ENCODE measurements around the gene PEA15.

The PEA15 gene

DNA sequence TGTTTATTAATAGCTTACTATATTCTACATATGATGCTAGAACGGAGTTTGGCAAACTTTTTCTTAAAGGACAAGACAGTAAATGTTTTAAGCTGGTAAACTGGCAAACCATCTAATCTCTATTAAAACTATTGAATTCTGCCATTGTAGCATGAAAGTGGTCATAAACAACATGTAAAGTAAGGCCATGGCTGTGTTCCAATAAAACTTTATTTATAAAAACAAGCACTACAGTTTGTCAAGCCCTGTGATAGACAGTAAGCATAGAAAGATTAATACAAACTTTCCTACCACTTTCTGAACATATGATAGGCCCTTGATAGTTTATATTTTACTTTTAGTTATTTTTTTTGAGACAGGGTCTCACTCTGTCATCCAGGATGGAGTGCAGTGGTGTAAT lies 22.4 kb downstream of the PEA15 start:
- Histone ChIP-seq H2AK5ac (ENCODE audit: low read length, severe bottlenecking) (no peak overlapping the region), H4K91ac (ENCODE audit: low read length) (no peak overlapping the region), H2BK5ac (ENCODE audit: low read depth, low read length, poor library complexity, severe bottlenecking) (no peak overlapping the region), H4K8ac (ENCODE audit: low read length) (no peak overlapping the region), H3K4me1 (ENCODE audit: control insufficient read depth, insufficient read depth, low read depth, low read length) (no peaks in the 10 kb centered on the region), H3K14ac (ENCODE audit: low read length in 2 of 2) (no peak overlapping the region), H2BK12ac (ENCODE audit: low read length in 2 of 2) (no peak overlapping the region), H3K18ac (ENCODE audit: low read depth in 1 of 2, low read length in 2 of 2) (no peak overlapping the region), H3K4me3 (ENCODE audit: insufficient read depth in 1 of 2, low read depth in 1 of 2, low read length in 2 of 2) (no peak overlapping the region), H3K9ac (ENCODE audit: low read length) (no peak overlapping the region), H3K79me1 (replicated peaks; ENCODE audit: low read length, poor library complexity, severe bottlenecking) (peaks cover 8% of the 10 kb centered on the region), H3K36me3 (ENCODE audit: control insufficient read depth in 1 of 2, insufficient read depth in 2 of 2, low read depth in 1 of 2, low read length in 2 of 2) (peaks cover 42 to 94% of the 10 kb centered on the region in 2 experiments), H3K9me3 (ENCODE audit: control insufficient read depth, low read length) (no peaks in the 10 kb centered on the region), H2BK120ac (ENCODE audit: low read depth, low read length) (no peak overlapping the region), H2BK15ac (ENCODE audit: low read depth, poor library complexity, severe bottlenecking) (no peak overlapping the region), H3K27ac (ENCODE audit: low read length, poor library complexity, severe bottlenecking) (no peak overlapping the region), H3K4me2 (ENCODE audit: low read length, poor library complexity, severe bottlenecking) (no peak overlapping the region), H3K23ac (ENCODE audit: low read length in 2 of 2) (no peak overlapping the region), H3K4ac (ENCODE audit: low read depth in 1 of 2, low read length in 2 of 2) (no peak overlapping the region), H2AFZ (ENCODE audit: low read depth, low read length) (no peak overlapping the region), H3K27me3 (ENCODE audit: control insufficient read depth in 1 of 2, insufficient read depth in 1 of 2, low read length in 2 of 2) (no peaks in the 10 kb centered on the region)
- WGBS, result no CpG with 5 or more reads among the region's 1 CpG
- no peak for DNase-seq

DNA sequence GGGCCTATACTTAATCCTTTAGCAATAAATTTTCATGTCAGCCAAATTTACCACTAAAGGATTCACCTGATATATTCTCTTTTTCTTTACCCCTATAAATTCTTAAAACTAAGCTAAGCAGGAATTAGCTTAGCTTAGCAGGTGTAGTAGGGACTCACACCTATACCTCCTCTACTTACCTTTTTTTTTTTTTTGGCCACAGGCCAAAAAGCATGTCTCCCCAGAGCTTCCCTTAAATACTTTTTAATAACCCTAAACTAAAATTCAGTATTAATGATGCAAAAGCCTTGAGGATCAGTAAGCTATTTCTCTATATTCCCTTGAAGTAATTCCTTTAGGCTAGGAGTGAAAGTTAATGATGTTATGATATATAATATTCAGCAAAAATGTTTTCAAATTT lies 23.2 kb downstream of the PEA15 start:
- H3K23ac ChIP-seq (ENCODE audit: low read length in 2 of 2), result no peak overlapping the region
- DNase-seq, result no peak
- H2BK120ac ChIP-seq (ENCODE audit: low read depth, low read length), result no peak overlapping the region
- no peak overlapping the region for H3K14ac ChIP-seq (ENCODE audit: low read length in 2 of 2)
- H2AFZ ChIP-seq (ENCODE audit: low read depth, low read length), result no peak overlapping the region
- no peak overlapping the region for H3K4me2 ChIP-seq (ENCODE audit: low read length, poor library complexity, severe bottlenecking)
- peaks cover 8% of the 10 kb centered on the region for H3K79me1 ChIP-seq (replicated peaks; ENCODE audit: low read length, poor library complexity, severe bottlenecking)
- no peak overlapping the region for H3K4ac ChIP-seq (ENCODE audit: low read depth in 1 of 2, low read length in 2 of 2)
- no peaks in the 10 kb centered on the region for H3K9me3 ChIP-seq (ENCODE audit: control insufficient read depth, low read length)
- no peak overlapping the region for H2BK15ac ChIP-seq (ENCODE audit: low read depth, poor library complexity, severe bottlenecking)
- H4K91ac ChIP-seq (ENCODE audit: low read length), result no peak overlapping the region
- H2BK5ac ChIP-seq (ENCODE audit: low read depth, low read length, poor library complexity, severe bottlenecking), result no peak overlapping the region
- H3K27ac ChIP-seq (ENCODE audit: low read length, poor library complexity, severe bottlenecking), result no peak overlapping the region
- H3K36me3 ChIP-seq (ENCODE audit: control insufficient read depth in 1 of 2, insufficient read depth in 2 of 2, low read depth in 1 of 2, low read length in 2 of 2), result peaks cover 43 to 93% of the 10 kb centered on the region in 2 experiments
- no peak overlapping the region for H4K8ac ChIP-seq (ENCODE audit: low read length)
- no peaks in the 10 kb centered on the region for H3K27me3 ChIP-seq (ENCODE audit: control insufficient read depth in 1 of 2, insufficient read depth in 1 of 2, low read length in 2 of 2)
- H2BK12ac ChIP-seq (ENCODE audit: low read length in 2 of 2), result no peak overlapping the region
- no peaks in the 10 kb centered on the region for H3K4me1 ChIP-seq (ENCODE audit: control insufficient read depth, insufficient read depth, low read depth, low read length)
- H3K4me3 ChIP-seq (ENCODE audit: insufficient read depth in 1 of 2, low read depth in 1 of 2, low read length in 2 of 2), result no peak overlapping the region
- H3K9ac ChIP-seq (ENCODE audit: low read length), result no peak overlapping the region
- no peak overlapping the region for H2AK5ac ChIP-seq (ENCODE audit: low read length, severe bottlenecking)
- no peak overlapping the region for H3K18ac ChIP-seq (ENCODE audit: low read depth in 1 of 2, low read length in 2 of 2)

DNA sequence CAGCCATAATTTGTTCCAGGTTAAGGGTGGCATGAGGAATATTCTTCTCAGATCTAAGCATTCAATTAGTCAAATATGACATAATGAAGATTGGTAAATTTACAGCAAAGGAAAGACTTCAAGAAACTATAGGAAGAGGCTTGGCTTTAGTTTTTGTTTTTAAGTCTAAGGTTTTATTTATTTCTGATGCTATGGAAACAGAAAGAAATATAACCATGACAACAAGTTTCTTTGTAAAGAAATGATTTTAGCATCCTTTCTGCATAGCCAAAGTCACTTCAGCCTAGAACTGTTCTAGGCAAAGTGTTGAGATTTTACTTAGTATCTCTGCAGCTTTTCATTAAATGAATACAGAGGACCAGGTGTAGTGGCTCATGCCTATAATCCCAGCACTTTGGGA lies 27.7 kb downstream of the PEA15 start:
- H3K27me3 ChIP-seq (ENCODE audit: control insufficient read depth in 1 of 2, insufficient read depth in 1 of 2, low read length in 2 of 2), result no peaks in the 10 kb centered on the region
- H3K4me2 ChIP-seq (ENCODE audit: low read length, poor library complexity, severe bottlenecking), result no peak overlapping the region
- H2BK15ac ChIP-seq (ENCODE audit: low read depth, poor library complexity, severe bottlenecking), result no peak overlapping the region
- no peak overlapping the region for H3K27ac ChIP-seq (ENCODE audit: low read length, poor library complexity, severe bottlenecking)
- no peaks in the 10 kb centered on the region for H3K4me1 ChIP-seq (ENCODE audit: control insufficient read depth, insufficient read depth, low read depth, low read length)
- H3K18ac ChIP-seq (ENCODE audit: low read depth in 1 of 2, low read length in 2 of 2), result no peak overlapping the region
- H3K14ac ChIP-seq (ENCODE audit: low read length in 2 of 2), result no peak overlapping the region
- H2AFZ ChIP-seq (ENCODE audit: low read depth, low read length), result no peak overlapping the region
- H3K9ac ChIP-seq (ENCODE audit: low read length), result no peak overlapping the region
- no peak overlapping the region for H4K91ac ChIP-seq (ENCODE audit: low read length)
- peaks cover 28 to 93% of the 10 kb centered on the region in 2 experiments for H3K36me3 ChIP-seq (ENCODE audit: control insufficient read depth in 1 of 2, insufficient read depth in 2 of 2, low read depth in 1 of 2, low read length in 2 of 2)
- H3K23ac ChIP-seq (ENCODE audit: low read length in 2 of 2), result no peak overlapping the region
- peaks cover 7% of the 10 kb centered on the region for H3K79me1 ChIP-seq (replicated peaks; ENCODE audit: low read length, poor library complexity, severe bottlenecking)
- no peak for DNase-seq
- H3K4ac ChIP-seq (ENCODE audit: low read depth in 1 of 2, low read length in 2 of 2), result no peak overlapping the region
- no peak overlapping the region for H2BK120ac ChIP-seq (ENCODE audit: low read depth, low read length)
- H2BK5ac ChIP-seq (ENCODE audit: low read depth, low read length, poor library complexity, severe bottlenecking), result no peak overlapping the region
- no peak overlapping the region for H3K4me3 ChIP-seq (ENCODE audit: insufficient read depth in 1 of 2, low read depth in 1 of 2, low read length in 2 of 2)
- H3K9me3 ChIP-seq (ENCODE audit: control insufficient read depth, low read length), result no peaks in the 10 kb centered on the region
- no peak overlapping the region for H2BK12ac ChIP-seq (ENCODE audit: low read length in 2 of 2)
- H4K8ac ChIP-seq (ENCODE audit: low read length), result no peak overlapping the region
- H2AK5ac ChIP-seq (ENCODE audit: low read length, severe bottlenecking), result no peak overlapping the region

DNA sequence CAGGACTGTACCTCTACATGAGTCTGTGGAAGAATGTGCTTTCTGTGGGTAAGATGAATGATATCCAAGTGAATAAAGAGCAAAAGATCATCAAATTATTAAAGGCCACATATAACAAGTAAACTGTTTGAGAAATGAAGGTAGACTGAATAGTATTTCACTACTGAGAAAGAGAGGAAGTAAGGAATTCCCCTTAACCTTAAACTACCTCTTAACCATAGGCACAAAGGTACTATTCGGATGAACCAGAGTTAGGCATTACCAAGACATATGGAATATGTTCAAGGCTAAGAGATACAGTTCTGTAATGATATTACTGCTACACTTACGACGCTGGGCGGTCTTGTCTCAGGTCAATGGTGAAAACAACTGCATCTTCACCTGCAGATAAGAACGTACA lies 31.6 kb downstream of the PEA15 start:
- WGBS, result 96% methylated on average over 5 of the region's 5 CpGs
- H4K91ac ChIP-seq (ENCODE audit: low read length), result no peak overlapping the region

More for the DNA sequence above, 31.6 kb downstream of the PEA15 start:
- no peak overlapping the region for H3K14ac ChIP-seq (ENCODE audit: low read length in 2 of 2)
- H4K8ac ChIP-seq (ENCODE audit: low read length), result no peak overlapping the region
- no peak overlapping the region for H2BK15ac ChIP-seq (ENCODE audit: low read depth, poor library complexity, severe bottlenecking)
- no peak overlapping the region for H3K23ac ChIP-seq (ENCODE audit: low read length in 2 of 2)
- no peaks in the 10 kb centered on the region for H3K4me1 ChIP-seq (ENCODE audit: control insufficient read depth, insufficient read depth, low read depth, low read length)
- no peak overlapping the region for H2AFZ ChIP-seq (ENCODE audit: low read depth, low read length)
- no peak overlapping the region for H2BK120ac ChIP-seq (ENCODE audit: low read depth, low read length)
- no peak overlapping the region for H3K4me2 ChIP-seq (ENCODE audit: low read length, poor library complexity, severe bottlenecking)
- no peak for DNase-seq
- H2BK5ac ChIP-seq (ENCODE audit: low read depth, low read length, poor library complexity, severe bottlenecking), result no peak overlapping the region
- no peak overlapping the region for H3K4me3 ChIP-seq (ENCODE audit: insufficient read depth in 1 of 2, low read depth in 1 of 2, low read length in 2 of 2)
- H3K79me1 ChIP-seq (replicated peaks; ENCODE audit: low read length, poor library complexity, severe bottlenecking), result peaks cover 20% of the 10 kb centered on the region
- H3K9ac ChIP-seq (ENCODE audit: low read length), result no peak overlapping the region
- no peak overlapping the region for H2BK12ac ChIP-seq (ENCODE audit: low read length in 2 of 2)
- H3K9me3 ChIP-seq (ENCODE audit: control insufficient read depth, low read length), result no peaks in the 10 kb centered on the region
- peaks cover 30 to 93% of the 10 kb centered on the region in 2 experiments for H3K36me3 ChIP-seq (ENCODE audit: control insufficient read depth in 1 of 2, insufficient read depth in 2 of 2, low read depth in 1 of 2, low read length in 2 of 2)
- no peak overlapping the region for H3K4ac ChIP-seq (ENCODE audit: low read depth in 1 of 2, low read length in 2 of 2)
- no peaks in the 10 kb centered on the region for H3K27me3 ChIP-seq (ENCODE audit: control insufficient read depth in 1 of 2, insufficient read depth in 1 of 2, low read length in 2 of 2)
- H3K27ac ChIP-seq (ENCODE audit: low read length, poor library complexity, severe bottlenecking), result no peak overlapping the region
- H2AK5ac ChIP-seq (ENCODE audit: low read length, severe bottlenecking), result no peak overlapping the region
- H3K18ac ChIP-seq (ENCODE audit: low read depth in 1 of 2, low read length in 2 of 2), result no peak overlapping the region

Measured in mesenchymal stem cell (in vitro differentiated cells and primary cell).